GM19455 (cell line): ENCODE data around the gene PRMT7.

Experiments used
- ATAC-seq: cut with Tn5 transposase; IDR thresholded peaks from one replicate; pipeline ENCODE4 v1.9.1; 2021; ENCODE audit not compliant: unreplicated experiment

The PRMT7 gene

GRCh38 chr16:68345958-68346635 lies 35.3 kb downstream of the PRMT7 start:
- no peak for ATAC-seq

GRCh38 chr16:68346892-68347480 lies 36.2 kb downstream of the PRMT7 start:
- no peak for ATAC-seq

GRCh38 chr16:68347605-68348004 lies 36.8 kb downstream of the PRMT7 start:
- ATAC-seq = no peak

GRCh38 chr16:68348639-68349445 lies 38.0 kb downstream of the PRMT7 start:
- no peak for ATAC-seq

- ATAC-seq = no peak
These were observed 39.1 kb downstream of the PRMT7 start for GRCh38 chr16:68349838-68350410.

GRCh38 chr16:68350813-68351350 lies 40.1 kb downstream of the PRMT7 start:
- no peak for ATAC-seq

GRCh38 chr16:68351463-68351862 lies 40.6 kb downstream of the PRMT7 start:
- ATAC-seq = no peak

GRCh38 chr16:68351991-68352431 lies 41.2 kb downstream of the PRMT7 start:
- no peak for ATAC-seq

GRCh38 chr16:68353366-68353765 lies 42.5 kb downstream of the PRMT7 start:
- no peak for ATAC-seq

- ATAC-seq = no peak
These were observed 44.0 kb downstream of the PRMT7 start for GRCh38 chr16:68354816-68355215.

GRCh38 chr16:68355447-68356248 lies 44.8 kb downstream of the PRMT7 start:
- no peak for ATAC-seq

- peak; percentile 83 for ATAC-seq
These were observed 45.6 kb downstream of the PRMT7 start for GRCh38 chr16:68356249-68356918.

- no peak for ATAC-seq
These were observed 46.1 kb downstream of the PRMT7 start for GRCh38 chr16:68356919-68357286.

GRCh38 chr16:68357521-68357922 lies 46.7 kb downstream of the PRMT7 start:
- no peak for ATAC-seq

GRCh38 chr16:68357923-68358322 lies 47.1 kb downstream of the PRMT7 start:
- ATAC-seq = no peak

GRCh38 chr16:68358951-68359350 lies 48.1 kb downstream of the PRMT7 start:
- ATAC-seq = no peak

- ATAC-seq = no peak
These were observed 48.8 kb downstream of the PRMT7 start for GRCh38 chr16:68359398-68360191.

- ATAC-seq = no peak
These were observed 49.7 kb downstream of the PRMT7 start for GRCh38 chr16:68360547-68360946.

GRCh38 chr16:68360956-68361355 lies 50.1 kb downstream of the PRMT7 start:
- ATAC-seq = no peak
